22Rv1 (cell line): ENCODE results near the gene EFCAB10.

Experiments used
- ZFX ChIP-seq: fragments of 450-650 bp; IDR thresholded peaks from 2 replicates; pipeline ENCODE4 v1.6.1; 2017; ENCODE audit warnings: antibody characterized with exemption, borderline replicate concordance
- TF ChIP-seq, protein P1 (sequence below): fragments of 450-650 bp; IDR thresholded peaks from 2 replicates; pipeline ENCODE4 v1.5.1; 2017; ENCODE audit warnings: mild to moderate bottlenecking

DNA sequence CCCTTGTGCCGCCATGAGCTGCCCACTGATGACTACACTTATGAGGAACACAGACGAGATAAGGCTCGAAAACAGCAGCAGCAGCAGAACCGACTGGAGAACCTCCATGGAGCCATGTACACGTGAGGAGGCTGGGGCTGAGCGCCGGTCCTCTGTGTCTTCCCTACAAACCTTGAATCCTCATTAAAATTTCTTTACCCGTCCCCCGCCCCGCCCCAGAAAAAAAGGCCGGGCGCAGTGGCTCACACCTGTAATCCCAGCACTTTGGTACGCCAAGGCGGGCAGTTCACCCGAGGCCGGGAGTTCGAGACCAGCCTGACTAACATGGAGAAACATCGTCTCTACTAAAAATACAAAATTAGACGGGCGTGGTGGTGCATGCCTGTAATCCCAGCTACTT, 50.7 kb downstream of the EFCAB10 start:
- TF ChIP-seq, protein P1, sequence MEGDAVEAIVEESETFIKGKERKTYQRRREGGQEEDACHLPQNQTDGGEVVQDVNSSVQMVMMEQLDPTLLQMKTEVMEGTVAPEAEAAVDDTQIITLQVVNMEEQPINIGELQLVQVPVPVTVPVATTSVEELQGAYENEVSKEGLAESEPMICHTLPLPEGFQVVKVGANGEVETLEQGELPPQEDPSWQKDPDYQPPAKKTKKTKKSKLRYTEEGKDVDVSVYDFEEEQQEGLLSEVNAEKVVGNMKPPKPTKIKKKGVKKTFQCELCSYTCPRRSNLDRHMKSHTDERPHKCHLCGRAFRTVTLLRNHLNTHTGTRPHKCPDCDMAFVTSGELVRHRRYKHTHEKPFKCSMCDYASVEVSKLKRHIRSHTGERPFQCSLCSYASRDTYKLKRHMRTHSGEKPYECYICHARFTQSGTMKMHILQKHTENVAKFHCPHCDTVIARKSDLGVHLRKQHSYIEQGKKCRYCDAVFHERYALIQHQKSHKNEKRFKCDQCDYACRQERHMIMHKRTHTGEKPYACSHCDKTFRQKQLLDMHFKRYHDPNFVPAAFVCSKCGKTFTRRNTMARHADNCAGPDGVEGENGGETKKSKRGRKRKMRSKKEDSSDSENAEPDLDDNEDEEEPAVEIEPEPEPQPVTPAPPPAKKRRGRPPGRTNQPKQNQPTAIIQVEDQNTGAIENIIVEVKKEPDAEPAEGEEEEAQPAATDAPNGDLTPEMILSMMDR: no peak
- TF ChIP-seq ZFX: no peak
